Astrocyte of the cerebellum (primary cell): ENCODE measurements around the gene PSMD6.

Source experiments
- DNase-seq: peaks from one replicate; pipeline ENCODE4 v3.0.0-alpha.2; 2011; ENCODE audit warnings: low read depth
- H3K4me3 ChIP-seq: 2 replicates; pipeline ENCODE4 v1.5.1; 2011; ENCODE audit warnings: mild to moderate bottlenecking, low read depth, low read length, moderate library complexity
- CTCF ChIP-seq: IDR thresholded peaks from 2 replicates; pipeline ENCODE4 v1.5.1; 2012; ENCODE audit warnings: low read length, low read depth, moderate library complexity, mild to moderate bottlenecking; ENCODE audit errors: missing control alignments
- in situ Hi-C: cut with HindIII; loops from 2 replicates; pipeline ENCODE4 v1.10.0; 2017; ENCODE audit warnings: low sequenced_read_pairs

Gene PSMD6

DNA sequence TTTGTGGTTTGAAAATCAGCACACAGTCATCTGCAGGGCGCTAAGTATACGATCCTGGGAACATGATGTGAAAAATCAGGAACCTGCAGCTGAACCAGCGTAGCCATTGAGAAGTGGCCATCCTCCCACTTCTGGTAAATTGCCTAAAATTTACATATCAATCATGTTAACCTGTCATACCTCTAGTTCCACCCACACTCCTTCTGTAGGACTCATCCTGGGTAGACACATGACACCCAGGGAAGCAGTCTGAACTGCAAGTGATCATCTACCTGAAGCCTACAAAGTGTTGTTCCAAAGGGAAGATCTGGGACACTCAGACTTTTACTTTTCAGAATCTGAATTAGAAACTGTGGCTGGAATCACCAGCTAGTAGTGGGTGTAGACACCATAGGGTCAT is 5.5 kb upstream of the PSMD6 start:
- TF ChIP-seq CTCF = no peak
- no peak overlapping the region for H3K4me3 ChIP-seq
- DNase-seq = no peak
- in situ Hi-C loops = no loop called here

DNA sequence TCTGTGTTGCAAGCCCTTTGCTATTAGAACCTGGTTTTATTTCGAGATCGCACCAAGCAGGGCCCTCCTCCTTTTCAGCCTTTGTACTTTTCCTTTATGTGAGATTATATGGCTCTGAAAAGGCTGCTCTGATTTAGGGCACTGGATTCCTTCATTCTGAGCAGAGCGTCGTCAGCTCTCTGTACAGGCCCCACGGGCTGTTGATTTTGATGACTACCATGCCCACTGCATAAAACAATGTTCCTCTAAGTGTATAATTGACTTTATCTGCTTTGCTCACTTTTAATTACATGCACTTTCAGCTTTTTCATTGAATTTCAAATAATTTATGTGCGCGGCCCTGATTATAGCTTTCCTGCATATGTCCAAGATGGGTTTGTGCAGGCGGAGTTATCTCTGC is 4.4 kb upstream of the PSMD6 start:
- TF ChIP-seq CTCF = no peak
- H3K4me3 ChIP-seq = no peak overlapping the region
- in situ Hi-C loops = no loop called here
- no peak for DNase-seq

DNA sequence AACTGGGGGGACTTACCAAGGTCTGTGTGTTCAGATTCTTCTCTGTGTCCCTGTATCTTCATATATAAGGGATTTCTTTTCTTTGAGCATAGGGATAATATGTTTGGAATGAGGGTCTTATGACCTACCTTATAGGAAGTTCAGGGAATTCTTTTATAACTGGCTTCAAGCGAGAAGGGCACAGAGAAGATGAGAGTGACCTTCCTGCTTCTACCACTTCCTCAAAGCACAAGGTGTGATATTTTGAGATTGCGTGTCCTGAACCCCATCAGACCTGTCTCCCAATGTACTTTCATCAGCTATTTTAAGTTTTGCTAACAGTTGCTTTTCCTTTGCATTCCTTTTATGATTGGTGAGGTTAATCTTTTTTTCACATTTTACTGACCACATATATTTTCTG is 3.1 kb upstream of the PSMD6 start:
- no peak overlapping the region for H3K4me3 ChIP-seq
- in situ Hi-C loops = no loop called here
- TF ChIP-seq CTCF = no peak
- DNase-seq = no peak

GRCh38 chr3:64023861-64024223 is 548 bp upstream of the PSMD6 start:
- no peak for DNase-seq
- in situ Hi-C loops = no loop called here
- TF ChIP-seq CTCF = no peak
- no peak overlapping the region for H3K4me3 ChIP-seq

GRCh38 chr3:64022451-64023186 is 675 bp downstream of the PSMD6 start:
- no peak for DNase-seq
- in situ Hi-C loops = no loop called here
- TF ChIP-seq CTCF = no peak
- H3K4me3 ChIP-seq = peak overlapping the region; percentile 95

DNA sequence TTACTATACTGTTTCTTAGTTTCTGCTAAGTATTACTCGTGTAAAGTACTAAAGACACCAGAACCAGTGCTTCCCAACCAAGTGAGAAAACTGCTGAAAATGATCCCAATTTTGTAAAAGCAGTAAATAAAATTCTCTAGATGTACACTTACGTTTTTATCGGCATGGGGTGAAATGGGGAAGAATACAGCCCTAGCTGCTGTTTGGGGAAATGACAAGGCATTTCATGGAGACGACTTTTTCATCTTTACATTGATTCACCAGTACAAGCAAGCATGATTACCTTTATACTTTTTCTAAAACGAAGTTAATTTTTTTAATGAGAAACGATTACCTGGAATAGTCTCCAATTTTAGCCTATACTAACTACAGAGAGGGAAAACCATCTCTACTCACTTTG is 1.4 kb downstream of the PSMD6 start:
- peak; percentile 4 for TF ChIP-seq CTCF
- in situ Hi-C loops = no loop called here
- peak overlapping the region; percentile 95 for H3K4me3 ChIP-seq
- DNase-seq = no peak
